Adrenal gland (tissue), 5 donors: ENCODE measurements around the gene GALR3.

Experiments
- POLR2A ChIP-seq, 2 donors: fragments of 450-650 bp; IDR thresholded peaks; one replicate each; pipeline ENCODE4 v1.6.1; 2017; ENCODE audit warnings: antibody characterized with exemption in 2 of 2, mild to moderate bottlenecking in 2 of 2, moderate library complexity in 1 of 2
- TF ChIP-seq, protein P1 (sequence below), 6 experiments: fragments of 450-650 bp in 4 of 6; fragments of 200-600 bp in 2 of 6; sonication (generic) in 1 of 6; IDR thresholded peaks; 1 replicate in 5 of 6; 2 replicates in 1 of 6; pipeline versions ENCODE4 v1.5.1 to v1.8.0; 2016 to 2021; ENCODE audit warnings: antibody characterized with exemption in 6 of 6, mild to moderate bottlenecking in 2 of 6, moderate library complexity in 1 of 6
- donor health status: DM: no; HTN: no; CAD: no.

GRCh38 chr22:37797874-37798500 is 25.2 kb upstream of the GALR3 start:
- TF ChIP-seq, protein P1, sequence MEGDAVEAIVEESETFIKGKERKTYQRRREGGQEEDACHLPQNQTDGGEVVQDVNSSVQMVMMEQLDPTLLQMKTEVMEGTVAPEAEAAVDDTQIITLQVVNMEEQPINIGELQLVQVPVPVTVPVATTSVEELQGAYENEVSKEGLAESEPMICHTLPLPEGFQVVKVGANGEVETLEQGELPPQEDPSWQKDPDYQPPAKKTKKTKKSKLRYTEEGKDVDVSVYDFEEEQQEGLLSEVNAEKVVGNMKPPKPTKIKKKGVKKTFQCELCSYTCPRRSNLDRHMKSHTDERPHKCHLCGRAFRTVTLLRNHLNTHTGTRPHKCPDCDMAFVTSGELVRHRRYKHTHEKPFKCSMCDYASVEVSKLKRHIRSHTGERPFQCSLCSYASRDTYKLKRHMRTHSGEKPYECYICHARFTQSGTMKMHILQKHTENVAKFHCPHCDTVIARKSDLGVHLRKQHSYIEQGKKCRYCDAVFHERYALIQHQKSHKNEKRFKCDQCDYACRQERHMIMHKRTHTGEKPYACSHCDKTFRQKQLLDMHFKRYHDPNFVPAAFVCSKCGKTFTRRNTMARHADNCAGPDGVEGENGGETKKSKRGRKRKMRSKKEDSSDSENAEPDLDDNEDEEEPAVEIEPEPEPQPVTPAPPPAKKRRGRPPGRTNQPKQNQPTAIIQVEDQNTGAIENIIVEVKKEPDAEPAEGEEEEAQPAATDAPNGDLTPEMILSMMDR (IDR thresholded peaks at IDR 0.05) = no peak
- no peak for TF ChIP-seq POLR2A (IDR thresholded peaks at IDR 0.05)
